A673 (cell line): ENCODE data around the gene LRPPRC. TPM values are rescaled to one million over a fixed set of nuclear protein-coding genes. Genes with fewer than 3 reads are reported as not detected.

Source experiments
- BruUV-seq: library from RNA; stranded (reverse); fragments of 400-500 nt; replicated peaks from 2 replicates; lab custom pipeline; 2021; lab: Mats Ljungman, UMichigan
- CTCF ChIA-PET: fragments of 300-600 bp; sonication (Branson Sonifier 250); formaldehyde crosslinking; loops from one replicate; lab custom pipeline; 2022; ENCODE audit warnings: antibody characterized with exemption; lab: Charles Lee
- POLR2A ChIA-PET: fragments of 300-600 bp; sonication (Branson Sonifier 250); formaldehyde crosslinking; loops from one replicate; lab custom pipeline; 2022; ENCODE audit warnings: antibody characterized with exemption; ENCODE audit not compliant: low non-redundant PET; lab: Charles Lee
- DNase-seq: peaks from one replicate; pipeline ENCODE4 v3.0.0-alpha.2; 2015; ENCODE audit warnings: low spot score
- H3K27ac ChIP-seq: fragments of 200-600 bp; sonication (generic); 2 replicates; pipeline ENCODE4 v1.5.1; 2016; ENCODE audit warnings: mixed run types, low read depth, mild to moderate bottlenecking, mixed read lengths, antibody characterized with exemption, low read length; ENCODE audit not compliant: poor library complexity, severe bottlenecking
- H3K27me3 ChIP-seq: fragments of 200-600 bp; sonication (generic); replicated peaks from 2 replicates; pipeline ENCODE4 v1.6.1; 2017; ENCODE audit warnings: mixed run types, low read depth, mild to moderate bottlenecking, mixed read lengths, antibody characterized with exemption, low read length; ENCODE audit not compliant: insufficient read depth, poor library complexity
- H3K36me3 ChIP-seq: fragments of 200-600 bp; sonication (generic); 2 replicates; pipeline ENCODE4 v1.6.1; 2016; ENCODE audit warnings: mixed run types, mild to moderate bottlenecking, mixed read lengths, antibody characterized with exemption, low read length; ENCODE audit not compliant: insufficient read depth, poor library complexity, severe bottlenecking
- H3K4me1 ChIP-seq: fragments of 200-600 bp; sonication (generic); 2 replicates; pipeline ENCODE4 v1.6.1; 2017; ENCODE audit warnings: mixed run types, mild to moderate bottlenecking, mixed read lengths, antibody characterized with exemption, low read length; ENCODE audit not compliant: insufficient read depth, poor library complexity, severe bottlenecking
- H3K4me3 ChIP-seq: fragments of 200-600 bp; sonication (generic); 2 replicates; pipeline ENCODE4 v1.5.1; 2016; ENCODE audit warnings: low read depth, mixed run types, mild to moderate bottlenecking, mixed read lengths, low read length; ENCODE audit not compliant: poor library complexity, severe bottlenecking
- H3K9me3 ChIP-seq: fragments of 200-600 bp; sonication (generic); 2 replicates; pipeline ENCODE4 v1.6.1; 2016; ENCODE audit warnings: mixed run types, low read depth, mild to moderate bottlenecking, mixed read lengths, antibody characterized with exemption, low read length; ENCODE audit not compliant: poor library complexity, severe bottlenecking
- CTCF ChIP-seq: fragments of 300-800, 200-600 bp; sonication (generic); conservative IDR thresholded peaks from 2 replicates; pipeline ENCODE4 v1.5.1; 2017; ENCODE audit warnings: low read depth, mild to moderate bottlenecking, antibody characterized with exemption, low read length, moderate library complexity, mixed read lengths
- EZH2 ChIP-seq: fragments of 200-600 bp; sonication (generic); IDR thresholded peaks from 2 replicates; pipeline ENCODE4 v1.6.1; 2017; ENCODE audit warnings: borderline replicate concordance, low read depth, mild to moderate bottlenecking, mixed read lengths, antibody characterized with exemption, low read length; ENCODE audit not compliant: poor library complexity, severe bottlenecking
- intact Hi-C: fragments of 100-400 bp; cut with micrococcal nuclease; formaldehyde crosslinking; loops from one replicate; pipeline ENCODE4 v1.10.0; 2022; ENCODE audit not compliant: unreplicated experiment
- total RNA-seq: library from RNA; stranded (reverse); gene quantifications from 2 replicates; pipeline ENCODE4 v1.2.3, GENCODE V29; 2021

The LRPPRC gene
- total RNA-seq, 1 experiment from 2014 or later, result 144 TPM

- ChIA-PET POLR2A (no interaction called here), CTCF (no interaction called here)
Measured at GRCh38 chr2:43855292-43855691, 140.5 kb downstream of the LRPPRC start.

GRCh38 chr2:43854671-43855070, 141.1 kb downstream of the LRPPRC start:
- intact Hi-C loops, result no loop called here
- DNase-seq, result no peak
- no peak for TF ChIP-seq CTCF
- no peak for TF ChIP-seq EZH2
- H3K27ac ChIP-seq, result no peak overlapping the region
- ChIA-PET CTCF (interaction anchor here (0.5 kb wide), 1 partner anchor 13 kb away, joined by 3 read pairs; no protein-coding TSS in a partner anchor), POLR2A (no interaction called here)
- no TSS peak for BruUV-seq
- H3K4me3 ChIP-seq, result no peak overlapping the region
- H3K27me3 ChIP-seq, result peaks cover 44% of the 10 kb centered on the region
- H3K36me3 ChIP-seq, result no peaks in the 10 kb centered on the region
- H3K4me1 ChIP-seq, result no peaks in the 10 kb centered on the region
- no peaks in the 10 kb centered on the region for H3K9me3 ChIP-seq

More at GRCh38 chr2:43855292-43855691, 140.5 kb downstream of the LRPPRC start:
- Histone ChIP-seq H3K4me1 (no peaks in the 10 kb centered on the region), H3K27me3 (peaks cover 50% of the 10 kb centered on the region), H3K36me3 (no peaks in the 10 kb centered on the region), H3K9me3 (no peaks in the 10 kb centered on the region), H3K27ac (no peak overlapping the region), H3K4me3 (no peak overlapping the region)
- no peak for DNase-seq
- intact Hi-C loops, result no loop called here
- no TSS peak for BruUV-seq
- no peak for TF ChIP-seq CTCF
- TF ChIP-seq EZH2, result no peak

- Histone ChIP-seq H3K4me1 (no peaks in the 10 kb centered on the region), H3K4me3 (no peak overlapping the region), H3K36me3 (no peaks in the 10 kb centered on the region), H3K27me3 (peaks cover 34% of the 10 kb centered on the region), H3K27ac (no peak overlapping the region), H3K9me3 (no peaks in the 10 kb centered on the region)
- no TSS peak for BruUV-seq
- no peak for DNase-seq
- ChIA-PET POLR2A (interaction anchor here (0.6 kb wide), 1 partner anchor 909 kb away, joined by 3 read pairs; no protein-coding TSS in a partner anchor), CTCF (no interaction called here)
- TF ChIP-seq EZH2 (no peak), CTCF (no peak)
- intact Hi-C loops, result no loop called here
Measured at GRCh38 chr2:43853141-43854081, 142.4 kb downstream of the LRPPRC start.
